RWPE1 (cell line): ENCODE data around the gene GPR87.

Source experiments
- CTCF ChIA-PET: fragments of 350-600 bp; sonication (Branson Sonifier 250); formaldehyde crosslinking; extraction: SDS; loops from one replicate; lab custom pipeline; 2021; lab: Yijun Ruan, JAX
- POLR2A ChIA-PET: fragments of 400-600 bp; formaldehyde crosslinking; extraction: SDS; loops from one replicate; lab custom pipeline; 2020; ENCODE audit warnings: antibody characterized with exemption; ENCODE audit not compliant: low non-redundant PET; lab: Yijun Ruan, JAX
- DNase-seq: peaks from one replicate; pipeline ENCODE4 v3.0.0; 2012; ENCODE audit warnings: low spot score
- H3K27ac ChIP-seq: fragments of 450-650 bp; 2 replicates; pipeline ENCODE4 v1.5.1; 2017
- CTCF ChIP-seq: fragments of 450-650 bp; conservative IDR thresholded peaks from 2 replicates; pipeline ENCODE4 v1.5.1; 2017; ENCODE audit warnings: low read depth, mild to moderate bottlenecking

The GPR87 gene

GRCh38 chr3:151299006-151299405 lies 17.6 kb downstream of the GPR87 start:
- DNase-seq: no peak
- CTCF ChIA-PET: no interaction called here
- TF ChIP-seq CTCF: no peak
- POLR2A ChIA-PET: no interaction called here
- no peak overlapping the region for H3K27ac ChIP-seq

- no peak for DNase-seq
- ChIA-PET POLR2A (interaction anchor here (0.5 kb wide), 1 partner anchor 22 kb away, joined by 3 read pairs; no protein-coding TSS in a partner anchor), CTCF (no interaction called here)
- TF ChIP-seq CTCF: no peak
- no peak overlapping the region for H3K27ac ChIP-seq
These were observed 19.2 kb downstream of the GPR87 start for GRCh38 chr3:151297429-151297828.

- no peak for TF ChIP-seq CTCF
- no peak overlapping the region for H3K27ac ChIP-seq
- DNase-seq: no peak
- CTCF ChIA-PET: no interaction called here
- POLR2A ChIA-PET: no interaction called here
These were observed 20.4 kb downstream of the GPR87 start for GRCh38 chr3:151296226-151296625.

GRCh38 chr3:151293127-151293526 lies 23.5 kb downstream of the GPR87 start:
- no peak overlapping the region for H3K27ac ChIP-seq
- CTCF ChIA-PET: interaction anchor here (0.6 kb wide), 1 partner anchor 158 kb away, joined by 3 read pairs; no protein-coding TSS in a partner anchor
- POLR2A ChIA-PET: no interaction called here

GRCh38 chr3:151290673-151291072 lies 25.9 kb downstream of the GPR87 start:
- peak; percentile 46 for DNase-seq
- CTCF ChIA-PET: interaction anchor here (0.7 to 0.9 kb wide), 2 partner anchors 38 to 140 kb away, joined by 4 read pairs; no protein-coding TSS in a partner anchor
- TF ChIP-seq CTCF: peak; percentile 71
- H3K27ac ChIP-seq: no peak overlapping the region
- POLR2A ChIA-PET: no interaction called here

More at GRCh38 chr3:151293127-151293526, 23.5 kb downstream of the GPR87 start:
- no peak for DNase-seq
- TF ChIP-seq CTCF: no peak

GRCh38 chr3:151289445-151289844 lies 27.2 kb downstream of the GPR87 start:
- no peak for DNase-seq
- no peak for TF ChIP-seq CTCF
- H3K27ac ChIP-seq: no peak overlapping the region
- ChIA-PET POLR2A (no interaction called here), CTCF (interaction anchor here (0.6 to 0.7 kb wide), 2 partner anchors 121 to 548 kb away, joined by 3 to 4 read pairs; no protein-coding TSS in a partner anchor)
